Stimulated activated CD8-positive, alpha-beta memory T cell treated with anti-CD3 and anti-CD28 coated beads, Interleukin-7, amount 100 ng/mL, for 1 hour (primary cell): ENCODE results near the gene DPH6.
"Not testable (repeated sequence)": the region's sequence is repeated elsewhere in the genome, so short reads cannot be mapped to it uniquely, and the experiment has no call there.

Experiments used
- DNase-seq, 2 donors: peaks; one replicate each; pipeline ENCODE4 v3.0.0-alpha.2; 2020; ENCODE audit warnings: low read depth in 2 of 2

DPH6 gene

DNA sequence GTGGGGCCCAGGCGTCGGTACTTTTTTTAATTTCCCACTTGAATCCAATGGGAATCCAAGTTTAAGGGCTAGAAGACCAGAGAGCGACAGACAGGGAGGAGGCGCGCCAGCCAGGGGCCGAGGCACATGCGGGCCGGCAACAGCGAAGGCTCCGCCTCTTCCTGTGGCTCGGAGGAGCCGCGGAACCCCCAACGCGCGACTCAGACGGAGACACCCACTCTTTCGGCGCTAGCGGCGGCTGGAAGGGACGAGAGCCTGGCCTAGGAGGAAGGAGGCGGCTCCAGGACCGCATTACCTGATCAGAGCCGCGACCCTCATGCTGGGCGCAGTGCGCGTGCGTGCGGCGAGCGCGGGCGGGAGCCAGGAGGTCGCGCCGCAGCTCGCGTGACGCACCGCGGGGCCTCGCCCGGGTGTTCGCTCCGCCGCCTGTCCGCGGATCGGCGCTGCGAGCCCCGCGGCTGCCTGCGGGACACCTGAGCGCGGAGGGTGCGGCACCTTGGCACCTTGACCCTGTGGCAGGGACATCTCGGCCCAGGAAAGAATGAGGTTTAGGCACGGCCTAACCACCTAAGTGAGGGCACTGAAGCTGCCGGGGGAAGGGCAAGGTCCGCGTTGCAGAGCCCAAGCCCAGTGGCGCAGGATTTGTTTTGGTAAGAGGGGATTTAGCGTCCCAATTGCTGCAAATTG lies at the start of gene DPH6:
Gene DPH6 (minus strand): TSS at position 342 of the 687 bp plus-strand sequence. CDS start 24 bp downstream, at position 318.
- DNase-seq = peak; percentile 56 to 57

DNA sequence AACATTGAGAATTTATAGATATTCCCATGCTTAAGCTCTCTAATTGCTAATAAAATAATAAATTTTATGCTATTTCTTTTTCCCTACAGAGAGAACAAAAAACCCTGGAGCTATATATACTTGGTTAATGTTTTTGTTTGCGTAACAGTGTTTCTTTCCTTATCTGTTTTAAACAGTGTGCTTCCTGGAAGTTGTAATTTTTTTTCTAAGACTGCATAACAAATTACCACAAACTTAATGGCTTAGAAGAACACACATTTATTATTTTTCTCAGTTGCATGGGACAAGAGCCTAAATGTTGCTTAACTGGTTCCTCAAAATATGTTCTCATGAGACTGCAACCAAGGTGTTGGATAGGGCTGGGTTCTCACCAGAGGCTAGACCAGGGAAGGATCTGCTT lies 49.7 kb upstream of the DPH6 start:
- no peak for DNase-seq

DNA sequence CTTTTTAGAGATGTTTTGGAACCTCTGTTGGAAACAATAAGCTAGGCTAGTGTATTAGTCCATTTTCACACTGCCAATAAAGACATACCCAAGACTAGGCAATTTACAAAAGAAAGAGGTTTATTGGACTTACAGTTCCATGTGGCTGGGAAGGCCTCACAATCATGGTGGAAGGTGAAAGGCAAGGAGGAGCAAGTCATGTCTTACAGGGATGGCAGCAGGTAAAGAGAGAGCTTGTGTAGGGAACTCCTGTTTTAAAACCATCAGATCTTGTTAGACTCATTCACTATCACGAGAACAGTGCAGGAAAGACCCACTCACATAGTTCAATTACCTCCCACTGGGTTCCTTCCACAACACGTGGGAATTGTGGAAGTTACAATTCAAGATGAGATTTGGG lies 46.0 kb upstream of the DPH6 start:
- DNase-seq = not testable (repeated sequence)

- DNase-seq = no peak
These were observed 38.0 kb upstream of the DPH6 start for GRCh38 chr15:35583863-35584528.

DNA sequence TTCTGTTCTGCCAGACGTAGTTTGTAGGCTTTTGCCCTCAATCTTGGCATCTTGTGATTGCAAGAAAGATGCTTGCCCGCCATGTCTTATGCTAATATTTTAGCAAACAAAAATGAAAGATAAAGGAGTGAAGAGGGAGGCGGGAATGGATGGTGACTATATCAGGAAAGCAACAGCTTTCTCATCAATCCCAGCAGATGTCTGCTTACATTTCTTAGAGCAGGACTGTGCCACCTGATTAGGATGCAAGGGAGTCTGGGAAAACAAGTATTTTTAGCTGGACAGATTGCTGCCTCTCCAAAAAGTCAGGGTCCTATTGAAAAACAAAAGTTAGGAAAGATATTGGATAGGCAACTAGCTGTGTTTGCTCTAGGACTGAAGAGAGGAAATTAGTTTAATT lies 34.6 kb upstream of the DPH6 start:
- no peak for DNase-seq

GRCh38 chr15:35567392-35567791 lies 21.4 kb upstream of the DPH6 start:
- no peak for DNase-seq

DNA sequence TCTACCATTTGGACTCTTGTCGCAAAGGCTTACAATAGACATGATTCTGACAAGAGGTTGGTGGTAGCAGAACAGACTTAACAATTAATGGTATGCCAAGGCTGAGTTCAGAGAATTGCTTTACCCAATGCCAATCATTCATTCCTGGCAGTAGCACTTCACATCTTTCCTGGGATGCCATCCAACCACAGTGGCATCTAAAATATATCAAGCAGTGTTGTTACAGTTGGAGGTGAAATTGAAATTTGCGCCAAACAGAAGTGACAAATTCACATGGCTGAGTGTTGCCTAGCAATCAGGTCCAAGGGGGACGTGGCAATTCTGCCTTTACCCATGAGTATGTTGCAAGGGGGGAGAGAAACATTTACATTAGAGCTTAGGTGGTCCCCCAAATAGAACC lies 21.0 kb upstream of the DPH6 start:
- DNase-seq = no peak

- no peak for DNase-seq
These were observed 19.9 kb upstream of the DPH6 start for GRCh38 chr15:35565901-35566300.

DNA sequence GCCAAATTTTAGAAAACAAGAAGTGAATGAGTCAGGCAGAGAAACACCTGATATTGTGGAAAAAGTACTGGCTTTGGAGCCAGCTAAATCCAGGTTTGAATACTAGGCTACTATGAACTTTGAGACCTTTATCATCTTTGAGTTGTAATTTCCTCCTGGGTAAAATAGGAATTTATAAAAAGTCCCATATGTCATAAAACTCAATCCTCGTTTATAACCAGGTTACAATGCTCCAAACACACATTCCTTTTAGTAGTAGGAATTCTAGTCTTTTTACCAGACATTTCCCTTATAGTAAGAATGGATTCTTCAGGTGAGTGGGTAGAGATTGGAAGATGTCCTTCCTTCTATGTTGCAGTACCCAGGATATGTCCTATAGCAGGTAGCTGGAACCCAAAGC lies 16.7 kb upstream of the DPH6 start:
- DNase-seq = no peak

DNA sequence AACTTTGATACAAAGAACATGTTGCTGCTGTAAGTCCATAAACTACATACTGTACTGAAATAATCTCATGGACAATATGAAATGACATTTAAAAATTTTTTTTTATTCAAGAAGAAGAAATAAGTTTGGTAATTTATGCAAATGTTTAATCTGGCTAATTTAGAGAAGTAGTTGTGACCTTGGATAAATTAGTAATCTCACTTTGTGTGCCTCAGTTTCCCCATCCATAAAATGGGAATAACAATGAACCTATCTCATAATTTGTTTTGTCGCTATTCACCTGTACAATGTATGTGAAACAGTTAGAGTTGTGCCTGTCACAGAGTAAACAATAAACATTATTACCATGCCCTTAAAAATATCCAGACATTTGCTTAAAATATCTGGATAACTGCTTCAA lies 15.3 kb upstream of the DPH6 start:
- DNase-seq = no peak

GRCh38 chr15:35560870-35561269 lies 14.9 kb upstream of the DPH6 start:
- no peak for DNase-seq

DNA sequence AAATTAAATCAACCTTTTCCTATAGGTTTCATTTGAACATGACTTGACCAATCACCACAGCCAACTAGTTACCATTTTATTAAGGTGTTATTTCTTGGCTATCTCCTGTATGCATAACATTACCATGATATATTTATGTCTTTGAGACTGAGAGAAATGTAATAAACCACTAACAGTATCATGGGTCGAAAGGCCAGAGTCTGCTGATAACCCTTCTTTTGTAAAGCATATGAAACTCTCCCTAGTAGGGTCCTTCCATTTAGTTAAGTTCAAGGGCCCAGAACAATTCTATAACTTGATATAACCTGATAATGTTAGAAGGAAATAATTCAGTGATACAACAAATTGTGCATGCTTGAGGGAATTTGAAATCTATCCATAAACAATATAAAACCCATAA lies 14.3 kb upstream of the DPH6 start:
- DNase-seq = no peak

DNA sequence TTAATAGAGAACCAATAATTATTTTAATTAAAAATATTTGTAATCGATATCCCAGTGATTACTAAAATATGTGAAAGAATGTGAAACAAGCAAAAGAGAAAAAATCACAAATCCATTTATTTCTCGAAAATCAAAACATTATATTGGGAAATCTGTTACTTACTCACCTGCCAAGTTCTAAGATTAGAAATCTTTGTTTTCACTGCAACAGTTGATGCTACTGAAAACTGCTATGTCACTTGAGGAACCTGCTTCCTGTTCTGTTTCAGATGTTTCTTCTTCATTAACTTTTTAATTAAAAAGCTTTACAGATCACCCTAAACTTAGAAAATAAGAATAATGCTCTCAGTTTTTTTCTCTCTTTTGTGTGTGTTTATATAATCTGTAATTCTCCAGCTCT lies 13.7 kb upstream of the DPH6 start:
- DNase-seq = no peak

GRCh38 chr15:35557544-35557943 lies 11.6 kb upstream of the DPH6 start:
- no peak for DNase-seq

DNA sequence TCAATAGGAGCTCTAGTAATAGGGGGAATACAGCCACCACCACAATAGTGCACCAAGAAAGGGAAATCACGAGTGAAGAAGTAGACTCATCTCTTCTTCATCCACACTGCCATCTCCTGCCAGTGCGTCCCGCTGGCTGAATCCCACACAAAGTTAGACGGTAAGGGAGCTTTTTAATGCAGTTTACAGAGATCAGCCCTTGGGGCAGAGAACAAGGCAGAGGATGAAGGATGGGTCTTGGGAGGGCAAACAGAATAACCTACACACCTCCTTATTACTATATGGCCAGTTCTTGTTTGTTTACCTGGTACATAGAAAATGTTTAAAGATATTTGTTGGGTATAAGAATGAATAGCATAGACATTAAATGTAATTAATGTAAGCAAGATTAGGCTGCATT lies 11.0 kb upstream of the DPH6 start:
- DNase-seq = no peak

DNA sequence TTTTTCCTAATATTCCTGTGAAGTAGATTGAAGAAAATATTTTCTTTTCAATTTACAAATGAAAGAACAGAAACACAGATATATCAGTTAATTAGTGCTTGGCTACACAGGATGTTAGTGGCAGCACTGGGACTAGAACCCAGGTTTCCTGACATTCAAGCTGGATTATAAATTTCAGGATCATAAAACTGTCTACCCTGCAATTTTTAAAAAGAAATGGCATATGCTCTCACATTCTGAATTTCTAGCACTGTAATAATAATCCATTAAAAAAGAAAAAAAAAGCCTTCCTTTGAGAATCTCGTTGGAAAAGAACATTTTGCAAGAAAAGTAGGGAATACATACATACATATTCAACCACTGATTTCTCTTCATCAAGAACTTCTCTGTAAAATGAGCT lies 9.3 kb upstream of the DPH6 start:
- no peak for DNase-seq

DNA sequence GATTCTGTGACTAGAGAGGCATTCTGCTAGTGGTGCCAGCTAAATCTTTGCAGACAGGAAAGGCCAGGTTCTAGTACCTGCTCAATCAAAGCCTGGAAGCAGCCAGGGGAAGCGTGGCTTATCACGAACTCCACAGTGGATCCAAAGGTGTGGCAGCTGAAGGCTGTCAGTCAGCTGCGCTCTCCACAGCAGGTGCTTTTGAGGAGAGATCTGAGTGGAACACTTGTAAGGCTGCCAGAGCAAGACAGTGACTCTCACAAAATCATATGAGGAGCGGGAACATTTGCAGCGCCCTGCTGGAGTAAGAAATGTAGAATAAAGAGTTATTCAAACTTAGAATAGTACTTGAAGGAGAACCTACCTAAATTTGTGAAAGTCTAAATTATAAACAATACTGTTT lies 5.0 kb upstream of the DPH6 start:
- DNase-seq = no peak

- no peak for DNase-seq
These were observed 3.6 kb upstream of the DPH6 start for GRCh38 chr15:35549567-35549966.

DNA sequence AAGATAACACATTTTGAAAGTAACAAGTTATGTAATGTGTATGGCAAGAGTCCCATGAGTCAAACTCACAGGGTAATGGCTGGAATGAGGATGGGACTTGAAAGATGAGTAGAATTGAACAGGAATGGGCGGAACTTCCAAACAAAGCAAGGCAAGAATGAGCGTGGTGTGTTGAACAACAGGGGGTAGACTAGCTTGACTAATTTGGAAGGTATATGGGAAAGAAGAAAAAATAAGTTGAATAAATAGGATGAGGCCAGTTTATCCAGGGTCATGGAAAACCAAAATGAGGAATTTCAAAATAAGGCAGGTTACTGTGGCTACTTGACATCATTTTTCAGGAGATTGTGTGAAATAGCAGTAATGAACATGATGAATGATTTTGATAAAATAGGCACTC lies 2.5 kb upstream of the DPH6 start:
- no peak for DNase-seq

DNA sequence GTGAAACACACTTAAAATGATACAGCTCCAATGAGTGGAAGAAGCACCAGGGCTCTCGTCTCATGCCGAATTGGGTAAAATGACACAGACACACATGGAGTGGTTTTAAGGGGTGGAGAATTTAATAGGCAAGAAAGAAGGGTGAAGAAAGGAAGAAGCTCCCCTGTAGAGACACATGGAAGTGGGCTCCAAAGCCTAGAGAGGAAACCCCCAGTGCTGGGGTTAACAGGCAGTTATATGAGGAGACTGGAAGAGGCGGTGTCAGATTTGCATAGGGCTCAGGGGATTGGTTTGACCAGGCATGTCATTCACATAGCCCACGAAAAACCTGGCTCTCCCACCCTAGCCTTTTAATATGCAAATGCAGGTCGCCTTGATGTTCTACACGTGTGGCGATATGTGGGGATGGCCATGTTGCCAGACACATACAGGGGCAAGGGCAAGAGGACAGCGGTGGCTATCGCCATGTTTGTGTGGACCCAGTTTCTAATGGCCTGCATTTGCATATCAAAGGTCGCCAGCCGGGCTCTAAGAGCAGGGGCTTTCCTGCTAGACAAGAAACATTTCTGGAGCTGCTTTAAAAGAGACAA lies 1.9 kb upstream of the DPH6 start:
- DNase-seq = no peak

DNA sequence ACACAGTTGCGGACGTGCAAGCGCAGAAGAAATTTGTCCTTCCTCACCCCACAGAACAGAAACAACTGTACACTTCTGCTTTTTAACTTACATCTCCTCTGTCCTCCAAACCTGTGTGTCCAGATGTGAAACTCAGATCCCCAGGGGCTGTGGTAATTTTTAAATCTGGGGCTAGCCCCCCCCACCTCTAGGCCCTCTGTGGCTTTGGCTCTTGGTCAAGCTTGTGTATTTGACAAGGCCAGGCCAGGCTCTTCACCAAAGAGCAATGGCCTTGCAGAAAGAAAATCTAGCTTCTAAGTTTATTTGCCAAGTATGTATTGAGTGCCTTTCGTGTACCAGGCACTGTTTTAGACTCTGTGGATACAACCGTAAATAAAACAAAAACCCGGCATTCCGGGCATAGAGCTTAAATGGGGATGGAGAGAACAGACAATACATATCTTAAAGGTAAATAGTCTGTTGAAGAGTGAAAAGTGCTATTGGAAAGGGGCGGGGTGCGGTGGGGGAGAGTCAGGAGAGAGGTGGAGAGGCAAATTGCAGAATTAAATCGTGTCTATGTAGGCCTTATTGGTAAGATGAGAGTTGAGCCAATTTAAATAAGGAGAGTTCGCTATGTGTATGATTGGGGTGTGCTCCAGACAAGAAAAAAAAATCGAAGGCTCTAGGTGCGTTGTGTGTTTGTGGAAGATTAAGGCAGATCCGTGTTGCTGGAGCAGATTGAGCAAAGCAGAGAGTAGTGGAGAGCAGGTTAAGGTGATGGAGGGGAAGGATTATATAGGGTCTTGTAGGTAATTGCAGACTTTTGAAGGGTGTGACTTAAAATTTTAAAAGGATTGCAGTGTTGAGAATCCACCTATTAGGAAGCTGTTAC lies 781 bp upstream of the DPH6 start:
- no peak for DNase-seq

DNA sequence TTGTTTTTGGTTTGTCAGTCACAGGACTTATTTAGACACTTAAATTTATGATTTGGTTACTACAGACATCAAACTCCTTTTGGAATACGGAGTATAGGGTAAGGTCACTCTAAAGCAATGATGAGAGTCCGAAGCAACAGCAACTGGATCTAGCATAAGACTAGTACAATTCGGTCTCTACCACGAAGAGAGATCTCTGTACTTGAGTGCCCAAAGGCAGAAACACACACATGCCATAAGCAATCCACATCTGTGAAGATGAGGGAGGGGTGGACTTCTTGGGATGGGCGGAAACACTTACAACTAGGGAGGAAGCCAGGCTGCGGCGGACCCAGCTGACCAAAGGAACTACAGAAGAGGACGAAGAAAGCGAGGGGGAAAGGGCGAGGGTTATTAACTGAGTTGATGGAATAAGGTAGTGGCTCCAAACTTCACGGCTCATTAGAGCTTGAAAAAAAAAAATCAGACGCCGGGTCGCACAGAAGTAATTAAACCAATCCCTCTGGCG lies 595 bp downstream of the DPH6 start:
- no peak for DNase-seq
